HG02798 (cell line): ENCODE measurements around the gene BCL2L12.

Experiments used
- ATAC-seq: cut with Tn5 transposase; IDR thresholded peaks from one replicate; pipeline ENCODE4 v1.9.1; 2021; ENCODE audit warnings: mild to moderate bottlenecking; ENCODE audit not compliant: unreplicated experiment, poor library complexity

BCL2L12 gene

GRCh38 chr19:49682274-49682673, 16.5 kb downstream of the BCL2L12 start:
- no peak for ATAC-seq

- ATAC-seq, result no peak
Measured at GRCh38 chr19:49683814-49684250, 18.1 kb downstream of the BCL2L12 start.

GRCh38 chr19:49684251-49684982, 18.7 kb downstream of the BCL2L12 start:
- no peak for ATAC-seq

- ATAC-seq, result no peak
Measured at GRCh38 chr19:49684983-49685553, 19.3 kb downstream of the BCL2L12 start.

GRCh38 chr19:49685845-49686332, 20.2 kb downstream of the BCL2L12 start:
- ATAC-seq, result no peak

- no peak for ATAC-seq
Measured at GRCh38 chr19:49686503-49687088, 20.9 kb downstream of the BCL2L12 start.

- ATAC-seq, result no peak
Measured at GRCh38 chr19:49687150-49687549, 21.4 kb downstream of the BCL2L12 start.

GRCh38 chr19:49687566-49688316, 22.0 kb downstream of the BCL2L12 start:
- no peak for ATAC-seq

- ATAC-seq, result no peak
Measured at GRCh38 chr19:49688531-49689132, 22.9 kb downstream of the BCL2L12 start.

- no peak for ATAC-seq
Measured at GRCh38 chr19:49689133-49690078, 23.7 kb downstream of the BCL2L12 start, which contains the start of gene ADM5. Gene ADM5, plus strand, starts transcription at chr19:49689594. Its CDS starts 244 bp downstream, at chr19:49689838.

- no peak for ATAC-seq
Measured at GRCh38 chr19:49690079-49690655, 24.4 kb downstream of the BCL2L12 start.

GRCh38 chr19:49690656-49691242, 25.0 kb downstream of the BCL2L12 start, which contains the start of gene CPT1C:
Gene CPT1C, plus strand, starts transcription at chr19:49691116. Its CDS starts 1,137 bp downstream, at chr19:49692253.
- no peak for ATAC-seq

- no peak for ATAC-seq
Measured at GRCh38 chr19:49691243-49692146, 25.8 kb downstream of the BCL2L12 start.

- no peak for ATAC-seq
Measured at GRCh38 chr19:49692147-49692506, 26.4 kb downstream of the BCL2L12 start.

- ATAC-seq, result no peak
Measured at GRCh38 chr19:49696115-49696514, 30.4 kb downstream of the BCL2L12 start.

- no peak for ATAC-seq
Measured at GRCh38 chr19:49696865-49697264, 31.1 kb downstream of the BCL2L12 start.

- no peak for ATAC-seq
Measured at GRCh38 chr19:49699364-49699763, 33.6 kb downstream of the BCL2L12 start.
